OCI-LY3 (cell line): Measurements from ENCODE around the gene ALOX5.

Experiments
- H2AFZ ChIP-seq: fragments of 200-600, 300-600 bp; shearing (Covaris generic); 2 replicates; pipeline ENCODE4 v1.6.0; 2014; ENCODE audit warnings: antibody characterized with exemption, low read depth, low read length
- H3K27ac ChIP-seq: fragments of 200-600, 300-600 bp; sonication (generic); 2 replicates; pipeline ENCODE4 v1.5.1; 2014; ENCODE audit warnings: mild to moderate bottlenecking, low read length, moderate library complexity, mixed read lengths
- H3K27me3 ChIP-seq: fragments of 200-600, 300-600 bp; sonication (generic); 2 replicates; pipeline ENCODE4 v1.6.1; 2014; ENCODE audit warnings: low read depth, low read length, mixed read lengths
- H3K36me3 ChIP-seq: fragments of 200-600, 300-600 bp; sonication (generic); replicated peaks from 2 replicates; pipeline ENCODE3; 2014; ENCODE audit warnings: low read depth, low read length, mixed read lengths
- H3K4me1 ChIP-seq: fragments of 300-600, 200-600 bp; sonication (generic); 2 replicates; pipeline ENCODE4 v1.6.1; 2014; ENCODE audit warnings: low read length, mixed read lengths
- H3K4me2 ChIP-seq: fragments of 200-600, 300-600 bp; sonication (generic); 2 replicates; pipeline ENCODE4 v1.6.1; 2014; ENCODE audit warnings: low read length, mixed read lengths
- H3K4me3 ChIP-seq: fragments of 300-600, 200-600 bp; sonication (generic); 2 replicates; pipeline ENCODE4 v1.5.1; 2014; ENCODE audit warnings: antibody characterized with exemption, mild to moderate bottlenecking, low read length, moderate library complexity
- H3K79me2 ChIP-seq: fragments of 300-600, 200-600 bp; shearing (Covaris generic); 2 replicates; pipeline ENCODE4 v1.6.1; 2014; ENCODE audit warnings: mild to moderate bottlenecking, low read length, mixed read lengths
- H3K9ac ChIP-seq: fragments of 300-600, 200-600 bp; shearing (Covaris generic); 2 replicates; pipeline ENCODE4 v1.6.0; 2014; ENCODE audit warnings: mild to moderate bottlenecking, low read length, moderate library complexity
- H3K9me3 ChIP-seq: fragments of 200-600, 300-600 bp; shearing (Covaris generic); 2 replicates; pipeline ENCODE4 v1.6.1; 2014; ENCODE audit warnings: low read length, mixed read lengths; ENCODE audit not compliant: insufficient read depth
- H4K20me1 ChIP-seq: fragments of 200-600, 300-600 bp; sonication (generic); 2 replicates; pipeline ENCODE4 v1.6.1; 2016; ENCODE audit warnings: low read length, mixed read lengths; ENCODE audit not compliant: insufficient read depth
- EZH2phosphoT487 ChIP-seq: fragments of 200-600 bp; shearing (Covaris generic); IDR thresholded peaks from 2 replicates; pipeline ENCODE4 v1.6.1; 2018; ENCODE audit warnings: antibody characterized with exemption, mixed run types, low read depth
- TF ChIP-seq, protein P1 (sequence below): fragments of 200-600, 300-600 bp; sonication (generic); IDR thresholded peaks from 2 replicates; pipeline ENCODE4 v1.5.1; 2014; ENCODE audit warnings: antibody characterized with exemption, low read length, low read depth

ALOX5 gene

GRCh38 chr10:45395554-45395953 is 21.5 kb downstream of the ALOX5 start:
- H4K20me1 ChIP-seq, result no peaks in the 10 kb centered on the region
- no peak overlapping the region for H2AFZ ChIP-seq
- H3K4me2 ChIP-seq, result no peak overlapping the region
- H3K79me2 ChIP-seq, result no peaks in the 10 kb centered on the region
- H3K9me3 ChIP-seq, result no peaks in the 10 kb centered on the region
- TF ChIP-seq, protein P1, sequence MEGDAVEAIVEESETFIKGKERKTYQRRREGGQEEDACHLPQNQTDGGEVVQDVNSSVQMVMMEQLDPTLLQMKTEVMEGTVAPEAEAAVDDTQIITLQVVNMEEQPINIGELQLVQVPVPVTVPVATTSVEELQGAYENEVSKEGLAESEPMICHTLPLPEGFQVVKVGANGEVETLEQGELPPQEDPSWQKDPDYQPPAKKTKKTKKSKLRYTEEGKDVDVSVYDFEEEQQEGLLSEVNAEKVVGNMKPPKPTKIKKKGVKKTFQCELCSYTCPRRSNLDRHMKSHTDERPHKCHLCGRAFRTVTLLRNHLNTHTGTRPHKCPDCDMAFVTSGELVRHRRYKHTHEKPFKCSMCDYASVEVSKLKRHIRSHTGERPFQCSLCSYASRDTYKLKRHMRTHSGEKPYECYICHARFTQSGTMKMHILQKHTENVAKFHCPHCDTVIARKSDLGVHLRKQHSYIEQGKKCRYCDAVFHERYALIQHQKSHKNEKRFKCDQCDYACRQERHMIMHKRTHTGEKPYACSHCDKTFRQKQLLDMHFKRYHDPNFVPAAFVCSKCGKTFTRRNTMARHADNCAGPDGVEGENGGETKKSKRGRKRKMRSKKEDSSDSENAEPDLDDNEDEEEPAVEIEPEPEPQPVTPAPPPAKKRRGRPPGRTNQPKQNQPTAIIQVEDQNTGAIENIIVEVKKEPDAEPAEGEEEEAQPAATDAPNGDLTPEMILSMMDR, result no peak
- no peak for TF ChIP-seq EZH2phosphoT487
- no peaks in the 10 kb centered on the region for H3K36me3 ChIP-seq
- no peaks in the 10 kb centered on the region for H3K27me3 ChIP-seq
- no peak overlapping the region for H3K27ac ChIP-seq
- no peaks in the 10 kb centered on the region for H3K4me1 ChIP-seq
- H3K4me3 ChIP-seq, result no peak overlapping the region
- H3K9ac ChIP-seq, result no peak overlapping the region

- H3K4me3 ChIP-seq, result no peak overlapping the region
- H4K20me1 ChIP-seq, result no peaks in the 10 kb centered on the region
- no peaks in the 10 kb centered on the region for H3K36me3 ChIP-seq
- H3K79me2 ChIP-seq, result no peaks in the 10 kb centered on the region
- no peak overlapping the region for H2AFZ ChIP-seq
- no peak overlapping the region for H3K4me2 ChIP-seq
- no peak for TF ChIP-seq EZH2phosphoT487
- TF ChIP-seq, protein P1, result no peak
- no peaks in the 10 kb centered on the region for H3K9me3 ChIP-seq
- no peak overlapping the region for H3K9ac ChIP-seq
- H3K27me3 ChIP-seq, result no peaks in the 10 kb centered on the region
- no peaks in the 10 kb centered on the region for H3K4me1 ChIP-seq
- H3K27ac ChIP-seq, result no peak overlapping the region
Measured at GRCh38 chr10:45398595-45398994, 24.6 kb downstream of the ALOX5 start.

GRCh38 chr10:45399113-45399512 is 25.1 kb downstream of the ALOX5 start:
- H3K4me3 ChIP-seq, result no peak overlapping the region
- H3K27me3 ChIP-seq, result no peaks in the 10 kb centered on the region
- H4K20me1 ChIP-seq, result no peaks in the 10 kb centered on the region
- no peak overlapping the region for H3K27ac ChIP-seq
- H3K4me2 ChIP-seq, result no peak overlapping the region
- no peaks in the 10 kb centered on the region for H3K4me1 ChIP-seq
- H3K79me2 ChIP-seq, result no peaks in the 10 kb centered on the region
- no peak overlapping the region for H3K9ac ChIP-seq
- H3K9me3 ChIP-seq, result no peaks in the 10 kb centered on the region
- H2AFZ ChIP-seq, result no peak overlapping the region
- no peaks in the 10 kb centered on the region for H3K36me3 ChIP-seq
- TF ChIP-seq, protein P1, result no peak
- no peak for TF ChIP-seq EZH2phosphoT487

DNA sequence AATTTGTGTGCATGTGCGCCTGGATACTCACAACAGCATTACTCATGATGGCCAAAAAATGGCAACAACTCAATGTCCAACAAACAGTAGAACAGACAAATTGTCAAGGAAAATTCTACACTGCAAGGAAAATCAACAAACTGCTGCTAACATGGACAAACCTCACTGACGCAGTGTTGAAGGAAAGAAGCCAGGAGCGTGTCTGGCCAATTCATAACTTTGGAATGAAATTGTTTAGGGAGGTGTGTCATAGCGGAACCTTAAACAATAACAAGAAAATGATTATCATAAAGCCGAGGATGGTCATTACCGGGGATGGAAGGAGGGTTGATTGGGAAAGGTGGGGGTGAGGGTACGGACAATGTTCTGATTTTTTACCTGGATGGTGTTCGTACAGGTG is 29.1 kb downstream of the ALOX5 start:
- H4K20me1 ChIP-seq, result no peaks in the 10 kb centered on the region
- H2AFZ ChIP-seq, result no peak overlapping the region
- no peak overlapping the region for H3K4me2 ChIP-seq
- H3K4me3 ChIP-seq, result no peak overlapping the region
- H3K27me3 ChIP-seq, result no peaks in the 10 kb centered on the region
- no peaks in the 10 kb centered on the region for H3K9me3 ChIP-seq
- H3K27ac ChIP-seq, result no peak overlapping the region
- H3K4me1 ChIP-seq, result no peaks in the 10 kb centered on the region
- TF ChIP-seq EZH2phosphoT487, result no peak
- TF ChIP-seq, protein P1, result no peak
- no peaks in the 10 kb centered on the region for H3K36me3 ChIP-seq
- H3K79me2 ChIP-seq, result no peaks in the 10 kb centered on the region
- no peak overlapping the region for H3K9ac ChIP-seq
